Progenitor cell of endocrine pancreas (in vitro differentiated cells): ENCODE results near the gene ARHGEF1. TPM values are rescaled to one million over a fixed set of nuclear protein-coding genes. Genes with fewer than 3 reads are reported as not detected.

Experiments
- DNase-seq: peaks from one replicate; pipeline ENCODE4 v3.0.0; 2021; ENCODE audit warnings: low spot score; ENCODE audit not compliant: unreplicated experiment
- H3K27ac Mint-ChIP-seq: 2 replicates; pipeline ENCODE4 v1.8.0; 2021; ENCODE audit warnings: mild to moderate bottlenecking, moderate library complexity, mixed read lengths
- H3K27me3 Mint-ChIP-seq: 2 replicates; pipeline ENCODE4 v1.8.0; 2021; ENCODE audit warnings: mixed read lengths
- H3K36me3 Mint-ChIP-seq: 2 replicates; pipeline ENCODE4 v1.8.0; 2022; ENCODE audit warnings: mixed read lengths; ENCODE audit not compliant: insufficient read depth
- H3K4me1 Mint-ChIP-seq: 2 replicates; pipeline ENCODE4 v1.8.0; 2021; ENCODE audit warnings: low read depth, mixed read lengths
- H3K4me3 Mint-ChIP-seq: 2 replicates; pipeline ENCODE4 v1.8.0; 2021; ENCODE audit warnings: low read depth, mild to moderate bottlenecking, moderate library complexity, mixed read lengths
- H3K9me3 Mint-ChIP-seq: 2 replicates; pipeline ENCODE4 v1.8.0; 2021; ENCODE audit warnings: low read depth, mixed read lengths
- total RNA-seq: library from RNA; stranded (reverse); gene quantifications from 2 replicates; pipeline ENCODE4 v1.2.1, GENCODE V29; 2021
- TF ChIP-seq, protein P1 (sequence below): fragments of 200-600 bp; sonication (generic); IDR thresholded peaks from one replicate; pipeline ENCODE4 v1.5.0; 2021; ENCODE audit warnings: antibody characterized with exemption, mild to moderate bottlenecking; ENCODE audit not compliant: unreplicated experiment

ARHGEF1 gene
- total RNA-seq, 1 donor from 2014 or later, result 112 TPM

DNA sequence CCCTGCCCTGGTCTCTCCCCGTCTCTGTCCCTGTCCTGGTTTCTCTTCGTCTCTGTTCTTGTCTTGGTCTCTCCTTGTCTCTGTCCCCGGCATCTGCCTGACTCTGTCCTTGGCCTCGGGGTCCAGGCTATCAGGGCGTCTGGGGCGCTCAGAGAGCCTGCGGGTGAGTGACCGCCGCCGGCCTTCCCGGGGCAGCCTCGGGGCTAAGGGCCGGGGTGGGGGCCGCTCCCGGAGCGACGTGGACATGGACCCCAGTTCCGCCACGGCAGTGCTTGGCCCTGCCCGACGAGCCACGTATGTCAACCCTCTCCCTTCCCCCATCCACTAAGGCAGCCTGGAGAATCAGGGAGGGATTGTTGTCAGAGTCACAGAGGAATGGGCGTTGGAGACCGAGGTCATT is 14.8 kb downstream of the ARHGEF1 start:
- TF ChIP-seq, protein P1, sequence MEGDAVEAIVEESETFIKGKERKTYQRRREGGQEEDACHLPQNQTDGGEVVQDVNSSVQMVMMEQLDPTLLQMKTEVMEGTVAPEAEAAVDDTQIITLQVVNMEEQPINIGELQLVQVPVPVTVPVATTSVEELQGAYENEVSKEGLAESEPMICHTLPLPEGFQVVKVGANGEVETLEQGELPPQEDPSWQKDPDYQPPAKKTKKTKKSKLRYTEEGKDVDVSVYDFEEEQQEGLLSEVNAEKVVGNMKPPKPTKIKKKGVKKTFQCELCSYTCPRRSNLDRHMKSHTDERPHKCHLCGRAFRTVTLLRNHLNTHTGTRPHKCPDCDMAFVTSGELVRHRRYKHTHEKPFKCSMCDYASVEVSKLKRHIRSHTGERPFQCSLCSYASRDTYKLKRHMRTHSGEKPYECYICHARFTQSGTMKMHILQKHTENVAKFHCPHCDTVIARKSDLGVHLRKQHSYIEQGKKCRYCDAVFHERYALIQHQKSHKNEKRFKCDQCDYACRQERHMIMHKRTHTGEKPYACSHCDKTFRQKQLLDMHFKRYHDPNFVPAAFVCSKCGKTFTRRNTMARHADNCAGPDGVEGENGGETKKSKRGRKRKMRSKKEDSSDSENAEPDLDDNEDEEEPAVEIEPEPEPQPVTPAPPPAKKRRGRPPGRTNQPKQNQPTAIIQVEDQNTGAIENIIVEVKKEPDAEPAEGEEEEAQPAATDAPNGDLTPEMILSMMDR, result no peak
- H3K36me3 Mint-ChIP-seq, result peaks cover 31% of the 10 kb centered on the region
- H3K27ac Mint-ChIP-seq, result peak overlapping the region; percentile 64
- DNase-seq, result no peak
- no peak overlapping the region for H3K4me3 Mint-ChIP-seq
- peaks cover 11% of the 10 kb centered on the region for H3K4me1 Mint-ChIP-seq
- no peaks in the 10 kb centered on the region for H3K9me3 Mint-ChIP-seq
- H3K27me3 Mint-ChIP-seq, result no peaks in the 10 kb centered on the region

DNA sequence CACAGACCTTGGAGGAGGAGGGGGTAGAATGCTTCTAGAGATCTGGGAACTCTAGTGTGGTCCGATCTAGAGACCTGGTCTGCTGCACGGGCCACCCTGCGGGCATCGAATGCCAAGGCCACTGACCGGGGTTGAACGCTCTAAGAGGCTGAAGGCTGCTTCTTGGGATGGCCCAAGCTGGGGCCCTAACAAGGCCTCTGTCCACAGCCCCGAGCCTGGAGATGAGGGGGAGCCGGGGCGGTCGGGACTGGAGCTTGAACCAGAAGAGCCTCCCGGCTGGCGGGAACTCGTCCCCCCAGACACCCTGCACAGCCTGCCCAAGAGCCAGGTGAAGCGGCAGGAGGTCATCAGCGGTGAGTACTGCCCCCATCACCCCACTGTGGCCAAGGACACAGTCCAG is 15.3 kb downstream of the ARHGEF1 start:
- no peak for DNase-seq
- TF ChIP-seq, protein P1, result no peak
- Mint-ChIP-seq H3K27me3 (no peaks in the 10 kb centered on the region), H3K9me3 (no peaks in the 10 kb centered on the region), H3K36me3 (peaks cover 31% of the 10 kb centered on the region), H3K4me3 (no peak overlapping the region), H3K4me1 (peaks cover 11% of the 10 kb centered on the region), H3K27ac (no peak overlapping the region)

DNA sequence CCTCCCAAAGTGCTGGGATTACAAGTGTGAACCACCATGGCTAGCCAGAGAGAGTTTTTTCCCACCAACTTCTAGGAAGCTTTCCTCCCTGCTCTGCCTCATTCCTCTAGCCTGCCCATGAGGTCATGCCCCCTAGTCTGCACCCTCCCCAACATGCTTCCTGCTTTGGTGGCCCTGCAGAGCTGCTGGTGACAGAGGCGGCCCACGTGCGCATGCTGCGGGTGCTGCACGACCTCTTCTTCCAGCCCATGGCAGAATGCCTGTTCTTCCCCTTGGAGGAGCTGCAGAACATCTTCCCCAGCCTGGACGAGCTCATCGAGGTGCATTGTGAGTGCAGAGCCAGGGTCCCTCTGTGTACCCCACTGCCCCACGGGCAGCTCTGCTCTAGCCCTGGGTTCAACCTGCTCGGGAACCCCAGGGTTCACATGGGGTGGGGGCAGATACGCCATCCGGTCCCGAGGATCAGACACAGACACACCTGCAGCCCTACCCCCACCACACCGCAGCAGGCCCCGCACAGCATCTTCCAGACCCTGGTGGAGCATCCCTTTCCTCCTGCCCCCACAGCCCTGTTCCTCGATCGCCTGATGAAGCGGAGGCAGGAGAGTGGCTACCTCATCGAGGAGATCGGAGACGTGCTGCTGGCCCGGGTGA is 18.9 kb downstream of the ARHGEF1 start:
- H3K36me3 Mint-ChIP-seq, result peaks cover 38% of the 10 kb centered on the region
- no peak overlapping the region for H3K4me3 Mint-ChIP-seq
- no peak for DNase-seq
- H3K27ac Mint-ChIP-seq, result no peak overlapping the region
- no peaks in the 10 kb centered on the region for H3K9me3 Mint-ChIP-seq
- TF ChIP-seq, protein P1, result no peak
- H3K4me1 Mint-ChIP-seq, result peaks cover 28% of the 10 kb centered on the region
- no peaks in the 10 kb centered on the region for H3K27me3 Mint-ChIP-seq

DNA sequence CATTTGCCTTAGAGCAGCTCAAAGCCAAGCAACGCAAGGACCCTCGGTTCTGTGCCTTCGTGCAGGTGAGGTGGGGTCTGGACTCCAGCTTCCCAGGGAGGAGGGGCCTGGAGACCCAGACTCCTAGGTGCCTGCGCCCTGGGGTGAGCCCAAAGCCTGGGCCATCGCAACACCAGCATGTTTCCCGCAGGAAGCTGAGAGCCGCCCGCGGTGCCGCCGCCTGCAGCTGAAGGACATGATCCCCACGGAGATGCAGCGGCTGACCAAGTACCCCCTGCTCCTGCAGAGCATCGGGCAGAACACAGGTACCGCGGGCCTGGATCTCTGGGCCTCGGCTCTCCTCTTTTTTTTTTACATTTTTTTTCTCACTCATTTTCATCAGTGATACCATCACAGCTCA is 19.6 kb downstream of the ARHGEF1 start:
- H3K4me1 Mint-ChIP-seq, result peaks cover 27% of the 10 kb centered on the region
- no peak overlapping the region for H3K4me3 Mint-ChIP-seq
- DNase-seq, result no peak
- no peaks in the 10 kb centered on the region for H3K9me3 Mint-ChIP-seq
- H3K36me3 Mint-ChIP-seq, result peaks cover 41% of the 10 kb centered on the region
- H3K27me3 Mint-ChIP-seq, result no peaks in the 10 kb centered on the region
- TF ChIP-seq, protein P1, result no peak
- H3K27ac Mint-ChIP-seq, result no peak overlapping the region

DNA sequence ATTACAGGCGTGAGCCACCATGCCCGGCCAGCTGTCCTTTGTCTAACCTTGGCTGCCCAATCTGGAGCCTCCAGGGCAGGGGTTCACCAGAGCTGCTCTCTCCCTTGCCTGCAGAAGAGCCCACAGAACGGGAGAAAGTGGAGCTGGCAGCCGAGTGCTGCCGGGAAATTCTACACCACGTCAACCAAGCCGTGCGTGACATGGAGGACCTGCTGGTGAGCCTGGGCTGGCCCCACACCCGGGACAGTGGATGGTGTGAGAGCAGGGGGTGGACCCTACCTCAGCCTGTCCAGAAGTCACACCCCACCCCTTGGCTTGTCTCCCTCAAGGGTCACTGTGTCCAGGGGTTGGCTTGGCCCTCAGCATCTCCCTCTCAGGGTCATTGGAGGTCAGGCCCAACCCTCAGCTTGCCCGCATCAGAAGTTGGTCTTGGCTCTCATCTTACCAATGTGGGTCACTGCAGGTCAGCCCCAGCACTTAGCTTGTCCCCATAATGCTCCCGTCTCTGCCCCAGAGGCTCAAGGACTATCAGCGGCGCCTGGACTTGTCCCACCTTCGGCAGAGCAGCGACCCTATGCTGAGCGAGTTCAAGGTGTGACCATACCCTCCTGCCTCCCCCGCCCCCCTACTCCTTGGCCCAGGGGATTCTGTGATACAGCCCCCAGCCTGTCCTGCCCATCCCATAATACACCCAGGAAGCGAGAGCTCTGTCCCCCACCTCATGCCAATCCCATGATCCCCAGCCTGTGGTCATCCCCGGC is 20.4 kb downstream of the ARHGEF1 start:
- Mint-ChIP-seq H3K27ac (no peak overlapping the region), H3K4me1 (peaks cover 23% of the 10 kb centered on the region), H3K4me3 (peak overlapping the region; percentile 14), H3K9me3 (no peaks in the 10 kb centered on the region), H3K27me3 (no peaks in the 10 kb centered on the region), H3K36me3 (peaks cover 37% of the 10 kb centered on the region)
- TF ChIP-seq, protein P1, result no peak
- no peak for DNase-seq
